ENCODE data around the gene ACOT11. TPM values are rescaled to one million over a fixed set of nuclear protein-coding genes. Genes with fewer than 3 reads are reported as not detected.

ACOT11 gene
- total RNA-seq, 1 donor from 2014 or later, result 8.4 TPM

DNA sequence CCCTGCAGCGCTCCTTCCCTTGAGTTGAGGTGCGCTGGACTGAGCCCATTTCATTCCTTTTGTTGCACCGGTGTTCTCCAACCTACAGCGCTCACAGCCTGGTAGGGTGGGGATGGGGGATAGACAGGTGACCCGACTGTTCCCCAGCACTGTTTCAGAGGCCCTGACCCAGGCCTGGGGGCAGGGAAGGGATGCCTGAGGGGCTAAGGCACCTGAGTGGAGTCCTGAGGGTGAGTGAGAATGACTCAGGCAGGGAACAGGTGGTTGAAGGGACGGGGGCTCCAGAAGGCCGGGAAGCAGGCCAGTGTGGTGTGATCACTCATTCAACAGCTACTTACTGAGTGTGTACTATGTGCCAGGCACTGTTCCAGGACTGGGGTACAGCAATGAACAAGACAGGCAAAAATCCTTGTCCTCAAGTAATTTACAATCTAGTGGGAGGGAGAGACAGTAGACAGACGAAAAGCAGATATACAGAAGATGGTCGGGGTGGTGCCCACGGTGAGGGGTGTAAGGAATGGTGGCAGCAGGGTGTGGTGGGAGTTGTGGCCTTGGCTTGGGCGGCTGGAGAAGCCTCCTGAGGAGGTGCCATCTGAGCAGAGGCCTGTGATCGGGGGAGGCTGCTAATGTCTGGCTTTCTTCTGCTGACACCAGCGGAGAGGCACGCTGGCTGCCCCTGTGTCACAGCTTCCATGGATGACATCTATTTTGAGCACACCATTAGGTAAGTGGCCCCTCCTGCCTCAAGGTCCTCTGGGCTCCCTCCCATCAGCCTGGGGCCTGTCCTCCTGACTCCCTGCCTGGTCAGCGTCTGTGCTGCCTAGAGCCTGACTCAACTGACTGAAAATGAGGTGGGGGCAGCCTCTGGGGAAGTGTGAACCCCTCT, 37.4 kb downstream of the ACOT11 start:
- no peak for DNase-seq

DNA sequence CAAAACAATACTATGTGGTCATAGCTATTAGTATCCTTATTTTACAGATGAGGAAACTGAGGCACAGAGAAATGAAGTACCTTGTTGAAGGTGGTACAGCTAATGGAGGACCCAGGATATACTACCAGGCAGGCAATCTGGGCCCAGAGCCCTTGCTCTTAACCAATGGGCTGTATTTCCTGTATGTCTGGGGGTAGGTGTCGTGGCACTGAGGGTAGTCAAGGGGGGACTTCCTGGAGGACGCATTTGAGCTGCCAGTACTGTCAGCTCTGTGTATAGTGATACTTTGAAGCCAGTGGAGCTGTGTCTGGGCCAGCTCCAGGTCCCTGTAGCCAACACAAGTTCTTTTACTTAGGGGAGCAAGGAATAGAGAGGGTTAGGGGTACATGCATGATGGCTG, 40.3 kb downstream of the ACOT11 start:
- DNase-seq, result no peak

DNA sequence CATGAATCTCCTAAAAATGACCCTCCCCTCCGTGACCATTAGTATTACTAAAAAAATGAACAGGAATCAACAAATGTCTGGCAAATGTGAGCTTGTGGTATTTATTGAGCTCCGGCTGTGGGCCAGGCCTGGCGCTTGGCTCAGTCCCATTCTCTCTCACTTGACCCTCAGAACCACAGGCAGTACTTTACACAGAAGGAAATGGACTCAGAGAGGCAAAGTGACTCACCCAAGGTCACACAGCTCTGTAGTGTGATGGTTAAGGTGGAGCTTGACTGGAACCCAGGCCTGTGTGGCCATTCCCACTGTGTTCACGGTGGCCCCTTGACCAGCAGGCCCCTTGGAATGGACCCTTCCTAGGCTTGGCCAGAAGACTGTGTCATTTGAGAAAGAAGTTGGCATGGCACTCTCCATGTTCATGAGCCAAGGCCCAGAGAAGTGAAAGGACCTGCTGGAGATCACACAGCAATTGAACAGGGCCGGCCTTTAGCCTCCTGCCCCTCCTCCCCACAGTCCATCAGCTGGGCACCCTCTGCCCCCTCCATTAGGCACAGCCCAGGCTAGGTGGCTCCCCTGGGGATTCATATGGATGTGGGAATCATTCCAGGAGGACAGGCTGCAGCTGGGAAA, 43.2 kb downstream of the ACOT11 start:
- DNase-seq, result no peak

DNA sequence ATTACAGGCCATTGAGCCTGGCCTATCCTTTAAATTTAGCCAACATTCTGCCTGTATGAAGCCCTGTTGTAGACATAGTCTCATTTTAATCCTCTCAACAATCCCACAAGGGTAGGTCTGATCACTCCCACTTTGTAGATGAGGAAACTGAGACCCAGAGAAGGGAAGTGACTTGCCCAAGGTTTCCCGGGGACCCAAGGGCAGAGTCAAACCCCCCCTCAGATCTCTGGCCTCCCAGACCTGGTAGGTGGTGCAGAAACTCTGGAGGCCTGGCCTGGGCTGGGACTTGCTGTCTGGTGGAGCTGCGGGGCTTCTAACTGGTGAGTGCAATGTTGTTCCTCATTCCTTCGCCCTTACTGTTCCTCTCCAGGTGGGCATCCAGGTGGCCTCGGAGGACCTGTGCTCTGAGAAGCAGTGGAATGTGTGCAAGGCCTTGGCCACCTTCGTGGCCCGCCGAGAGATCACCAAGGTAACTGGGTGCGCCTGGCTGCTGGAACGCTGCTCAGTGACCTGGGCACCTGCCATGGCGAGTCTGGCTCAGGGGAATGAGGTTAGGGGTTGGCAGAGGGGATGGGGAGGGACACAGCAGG, 45.6 kb downstream of the ACOT11 start:
- no peak for DNase-seq

DNA sequence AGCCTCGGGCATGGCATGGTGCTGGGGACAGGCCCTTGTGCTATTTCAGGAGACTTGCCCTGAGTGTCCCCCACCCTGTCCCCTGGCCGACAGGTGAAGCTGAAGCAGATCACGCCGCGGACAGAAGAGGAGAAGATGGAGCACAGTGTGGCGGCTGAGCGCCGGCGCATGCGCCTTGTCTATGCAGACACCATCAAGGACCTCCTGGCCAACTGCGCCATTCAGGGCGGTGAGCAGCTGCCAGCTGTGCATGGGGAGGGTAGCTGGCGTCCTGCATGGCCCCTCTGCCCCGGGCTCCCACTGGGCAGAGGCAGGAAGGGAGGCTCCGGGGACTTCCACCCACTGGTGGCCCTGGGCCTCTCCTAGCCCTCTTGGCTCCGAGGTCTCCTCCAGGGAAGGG, 46.4 kb downstream of the ACOT11 start:
- DNase-seq, result no peak

DNA sequence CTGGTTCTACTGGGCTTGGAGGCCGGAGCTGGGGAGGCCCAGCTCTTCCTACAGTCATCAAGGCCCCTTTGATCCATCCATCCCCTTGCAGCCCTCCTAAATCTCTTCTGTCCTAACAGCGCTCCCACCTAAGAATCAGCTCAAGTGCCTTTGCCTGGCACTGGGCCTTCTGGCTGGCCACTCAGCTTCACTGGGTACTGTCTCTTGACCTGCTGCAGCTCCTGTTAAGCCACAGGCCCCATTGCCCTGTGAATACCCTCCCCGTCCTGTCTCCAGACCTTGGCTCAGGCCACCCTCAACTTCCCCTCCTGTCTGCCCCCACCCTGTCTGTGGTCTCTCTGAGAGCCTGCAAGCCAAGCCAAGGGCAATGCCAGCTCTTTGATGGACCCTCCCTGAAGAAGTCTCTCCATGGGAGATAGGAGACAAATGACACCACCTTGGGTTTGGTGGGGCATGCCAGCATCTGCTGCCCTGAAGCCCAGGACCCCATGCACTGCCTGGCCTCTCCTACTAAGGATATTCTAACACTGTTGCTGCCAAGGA, 48.0 kb downstream of the ACOT11 start:
- DNase-seq, result no peak

DNA sequence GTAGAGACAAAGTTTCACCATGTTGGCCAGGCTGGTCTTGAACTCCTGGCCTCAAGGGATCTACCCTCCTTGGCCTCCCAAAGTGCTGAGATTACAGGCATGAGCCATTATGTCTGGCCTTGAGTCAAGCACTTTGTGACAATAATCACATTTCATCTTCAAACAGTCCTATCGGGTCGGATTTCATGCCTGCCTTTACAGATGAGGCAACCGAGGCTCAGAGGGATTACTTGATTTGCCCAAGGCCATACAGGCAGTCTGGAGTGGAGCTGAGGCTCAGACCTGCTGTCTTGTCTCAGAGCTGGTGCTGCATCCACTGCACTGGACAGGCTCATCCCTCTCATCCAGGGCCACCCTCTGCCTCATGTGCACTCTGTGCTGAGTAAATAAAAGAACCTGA, 48.7 kb downstream of the ACOT11 start:
- DNase-seq, result no peak

DNA sequence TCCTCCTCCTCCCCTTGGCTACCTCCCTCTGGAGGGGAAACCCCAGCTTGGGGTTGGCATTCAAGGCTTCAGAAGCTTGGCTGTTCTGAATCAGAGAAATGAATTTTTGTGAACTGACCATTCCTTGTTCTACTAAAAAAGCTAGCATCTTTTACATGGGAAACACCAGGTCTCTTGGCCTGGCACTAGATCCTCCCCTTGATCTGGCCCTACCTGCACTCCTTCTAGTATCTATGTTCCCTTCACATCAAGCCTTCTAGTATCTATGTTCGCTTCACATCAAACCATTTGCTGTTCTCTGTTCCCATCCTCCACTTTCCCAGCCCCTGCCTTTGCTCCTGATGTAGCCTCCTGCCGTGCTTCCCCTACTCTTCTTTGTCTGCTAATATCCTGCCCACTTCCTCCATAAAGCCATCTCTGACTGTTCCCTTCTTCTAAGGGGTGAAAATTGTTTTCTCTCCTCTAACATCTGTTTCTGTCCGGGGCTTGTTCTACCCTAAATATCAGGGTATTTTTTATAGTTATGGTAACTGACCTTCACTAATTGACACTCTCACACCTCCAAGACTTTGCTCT, 49.5 kb downstream of the ACOT11 start:
- DNase-seq, result no peak

DNA sequence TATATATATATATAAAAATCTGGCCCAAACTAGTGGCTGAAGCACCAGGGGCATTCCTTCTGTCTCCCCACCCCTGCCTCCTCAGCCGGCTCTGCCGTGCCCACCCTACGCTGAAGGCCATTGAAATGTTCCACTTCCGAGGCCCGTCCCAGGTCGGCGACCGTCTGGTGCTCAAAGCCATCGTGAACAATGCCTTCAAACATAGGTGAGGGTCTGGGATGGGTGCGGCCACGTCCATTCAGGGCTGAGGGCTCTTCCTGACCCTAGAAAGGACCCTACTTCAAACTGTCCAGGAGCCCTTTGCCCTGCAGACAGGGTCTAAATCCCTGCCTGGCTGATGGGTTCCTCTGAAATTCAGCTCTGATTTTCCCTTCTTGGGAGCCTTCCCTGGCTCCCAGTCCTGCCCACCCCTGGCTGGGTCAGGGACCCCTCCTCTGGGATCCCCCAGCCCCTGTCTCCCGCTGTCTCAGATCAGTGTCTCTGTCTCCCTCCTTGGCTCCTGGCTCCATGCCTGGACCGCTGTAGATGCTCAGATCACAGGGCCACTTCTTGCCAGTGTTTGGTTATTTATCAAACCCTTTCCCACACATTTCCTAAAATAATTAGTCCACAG, 51.3 kb downstream of the ACOT11 start:
- no peak for DNase-seq

DNA sequence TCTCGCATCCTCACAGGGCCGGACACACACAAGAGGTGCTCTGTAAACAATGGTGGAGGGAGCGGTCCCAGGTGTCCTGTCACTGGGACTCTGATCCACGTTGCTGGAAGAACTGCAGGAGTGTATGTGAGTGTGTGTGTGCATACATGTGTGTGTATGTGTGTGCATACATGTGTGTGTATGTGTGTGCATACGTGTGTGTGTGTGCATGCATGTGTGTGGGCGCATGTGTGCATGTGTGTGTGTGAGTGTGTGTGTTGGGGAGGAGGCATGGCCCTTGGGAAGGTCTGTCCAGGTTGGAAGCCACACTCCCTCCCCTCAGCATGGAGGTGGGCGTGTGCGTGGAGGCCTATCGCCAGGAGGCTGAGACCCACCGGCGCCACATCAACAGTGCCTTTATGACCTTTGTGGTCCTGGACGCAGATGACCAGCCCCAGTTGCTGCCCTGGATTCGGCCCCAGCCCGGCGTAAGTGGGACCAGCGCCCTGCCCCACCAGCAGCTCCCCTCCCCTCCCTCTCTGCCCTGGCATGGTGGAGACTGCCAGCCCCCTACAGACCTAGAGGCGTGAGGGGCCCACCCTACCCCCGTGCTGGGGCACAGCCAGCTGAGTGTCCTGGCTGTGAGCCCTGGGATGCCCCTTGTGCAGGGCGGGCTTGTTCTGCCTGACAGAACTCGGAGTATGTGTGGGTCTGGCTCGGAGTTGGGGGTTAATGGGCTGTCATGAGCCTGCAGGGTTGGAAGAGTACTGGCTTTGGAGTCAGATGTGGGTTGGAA, 53.1 kb downstream of the ACOT11 start:
- no peak for DNase-seq

DNA sequence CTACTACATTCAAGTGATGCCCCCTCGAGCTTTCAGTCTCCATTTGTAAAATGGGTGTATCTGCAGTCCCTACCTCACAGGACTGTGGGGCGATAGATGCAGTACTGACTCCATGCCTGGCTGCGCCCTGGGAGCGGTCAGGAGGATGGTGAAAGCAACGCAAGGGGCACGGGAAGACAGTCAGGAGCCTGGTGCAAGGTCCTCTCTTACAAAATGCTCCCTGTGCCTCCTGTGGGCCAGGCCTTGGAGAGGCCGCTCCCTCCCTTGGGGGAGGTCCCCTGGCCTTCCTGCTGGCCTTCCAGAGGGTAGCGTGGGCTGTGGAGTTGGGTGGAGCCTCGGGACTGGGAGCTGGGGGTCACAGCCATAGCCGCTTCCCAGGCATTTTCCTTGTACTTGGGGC, 53.7 kb downstream of the ACOT11 start:
- DNase-seq, result no peak

DNA sequence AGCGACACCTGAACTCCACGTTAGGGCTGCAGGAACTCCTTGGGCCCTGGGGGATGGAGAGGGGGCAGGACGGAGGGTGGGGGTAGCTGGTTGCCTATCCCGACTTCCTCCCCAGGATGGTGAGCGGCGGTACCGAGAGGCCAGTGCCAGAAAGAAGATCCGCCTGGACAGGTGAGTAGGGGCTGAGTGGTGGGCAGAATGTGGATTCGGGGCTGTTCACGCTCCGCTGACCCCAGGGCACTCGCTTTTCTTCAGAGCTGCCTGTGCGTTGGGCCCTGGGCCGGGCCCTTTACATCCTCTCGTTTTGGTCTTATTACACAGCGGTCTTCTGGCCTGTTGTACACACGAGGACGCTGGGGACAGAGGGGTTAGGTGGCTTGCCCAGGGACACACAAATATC, 54.5 kb downstream of the ACOT11 start:
- DNase-seq, result no peak

DNA sequence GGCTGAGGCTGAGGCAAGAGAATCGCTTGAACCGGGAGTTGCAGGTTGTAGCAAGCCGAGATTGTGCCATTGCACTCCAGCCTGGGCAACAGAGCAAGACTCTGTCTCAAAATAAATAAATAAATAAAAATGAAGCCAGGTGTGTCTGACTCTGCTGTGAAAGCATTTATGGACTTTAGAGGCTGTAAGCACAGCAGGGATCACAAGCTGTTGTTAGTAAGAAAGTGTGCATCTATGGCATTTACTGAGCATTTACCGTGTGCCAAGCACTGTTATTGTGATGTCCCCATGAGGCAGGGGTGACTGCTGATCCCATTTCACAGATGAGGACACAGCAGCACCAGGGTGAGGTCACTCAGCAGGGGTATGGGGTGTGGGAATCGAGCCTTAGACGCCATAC, 55.2 kb downstream of the ACOT11 start:
- no peak for DNase-seq

DNA sequence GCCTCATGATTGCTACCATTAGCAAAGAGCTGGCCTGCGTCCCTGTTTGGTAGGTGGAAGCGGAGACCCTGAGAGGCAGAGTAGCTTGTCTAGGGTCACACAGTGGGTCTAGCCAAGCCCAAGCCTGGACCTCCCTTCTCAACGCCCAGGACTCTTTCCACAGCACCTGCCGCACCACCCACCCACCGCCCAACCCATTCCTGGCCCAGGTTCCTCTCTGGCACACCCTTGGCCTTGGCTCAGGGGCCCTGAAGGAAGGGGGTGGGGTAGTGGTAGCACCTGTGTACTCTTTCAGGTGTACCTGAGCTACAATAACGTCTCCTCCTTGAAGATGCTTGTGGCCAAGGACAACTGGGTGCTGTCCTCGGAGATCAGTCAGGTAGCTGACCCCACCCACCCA, 56.0 kb downstream of the ACOT11 start:
- no peak for DNase-seq

DNA sequence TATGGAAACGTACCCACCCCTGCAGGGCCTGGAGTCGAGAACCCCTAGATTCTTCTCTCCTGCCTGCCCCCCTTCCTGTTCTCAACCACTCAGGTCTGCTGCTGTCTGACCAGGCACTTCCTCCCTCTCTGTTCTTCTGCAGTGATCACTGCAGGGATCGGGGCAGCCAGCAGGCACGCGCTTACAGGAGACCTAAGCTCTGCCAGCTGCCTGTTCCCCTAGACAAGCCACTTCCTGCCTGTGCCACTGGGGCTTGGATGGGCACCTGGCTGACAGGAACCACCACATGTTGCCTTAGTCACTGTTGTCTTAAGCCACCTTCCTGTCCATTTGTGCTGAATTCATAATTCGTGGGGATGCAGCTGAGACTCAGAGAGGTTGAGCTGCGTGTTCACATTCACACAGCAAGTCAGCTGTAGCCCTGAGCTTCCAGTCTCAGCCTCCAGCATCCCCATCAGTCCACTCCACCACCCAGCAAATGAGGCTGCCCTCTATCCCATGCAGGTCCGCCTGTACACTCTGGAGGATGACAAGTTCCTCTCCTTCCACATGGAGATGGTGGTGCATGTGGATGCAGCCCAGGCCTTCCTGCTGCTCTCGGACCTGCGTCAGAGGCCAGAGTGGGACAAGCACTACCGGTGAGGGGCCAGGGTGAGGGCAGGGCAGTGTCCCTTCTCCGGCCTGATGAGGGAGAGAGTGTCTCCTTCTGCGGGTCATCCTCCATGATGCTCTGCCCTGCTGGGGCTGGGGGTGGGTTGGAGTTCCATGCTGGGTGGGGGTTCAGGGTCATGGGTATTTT, 56.7 kb downstream of the ACOT11 start:
- no peak for DNase-seq

DNA sequence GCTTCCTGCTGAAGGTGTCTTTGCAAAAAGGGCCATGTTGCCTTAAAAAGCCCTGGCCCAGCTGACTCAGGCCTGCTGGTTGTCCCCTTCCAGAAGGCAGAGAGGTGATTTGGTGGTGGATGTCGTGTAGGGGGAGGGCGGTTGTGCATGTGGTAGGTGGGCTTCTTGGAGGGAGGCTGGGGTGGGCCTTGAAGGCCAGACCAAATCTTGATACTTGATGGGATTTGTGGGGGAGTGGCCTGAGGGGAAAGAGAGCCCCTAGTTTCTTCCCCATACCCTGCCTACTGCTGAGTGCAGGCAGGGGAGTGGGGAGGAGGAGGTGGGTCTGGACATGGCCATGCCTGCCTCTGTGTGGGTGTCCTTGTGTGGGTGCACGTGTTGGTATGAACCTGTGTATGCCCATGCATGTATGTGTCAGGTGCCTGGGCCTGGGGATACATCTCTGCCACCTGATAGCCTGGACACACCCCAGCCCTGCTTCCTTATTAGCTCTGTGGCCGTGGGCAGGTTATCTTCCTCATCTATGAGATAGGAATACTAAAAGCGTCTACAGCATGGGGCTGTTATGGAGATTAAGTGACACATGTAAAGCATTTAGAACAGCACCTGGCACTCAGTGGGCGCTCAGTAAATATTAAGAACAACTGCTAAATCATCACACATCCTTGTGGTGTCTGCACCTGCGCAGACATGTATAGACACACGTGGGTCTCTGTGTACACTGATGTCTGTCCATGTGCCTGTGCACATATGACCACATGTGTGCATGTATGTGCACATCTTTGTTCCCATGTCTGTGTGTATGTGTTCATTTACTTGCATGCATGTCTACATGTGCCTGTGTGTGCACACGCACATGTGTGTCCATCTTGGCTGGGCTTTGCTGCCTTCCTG, 58.3 kb downstream of the ACOT11 start:
- DNase-seq, result no peak

DNA sequence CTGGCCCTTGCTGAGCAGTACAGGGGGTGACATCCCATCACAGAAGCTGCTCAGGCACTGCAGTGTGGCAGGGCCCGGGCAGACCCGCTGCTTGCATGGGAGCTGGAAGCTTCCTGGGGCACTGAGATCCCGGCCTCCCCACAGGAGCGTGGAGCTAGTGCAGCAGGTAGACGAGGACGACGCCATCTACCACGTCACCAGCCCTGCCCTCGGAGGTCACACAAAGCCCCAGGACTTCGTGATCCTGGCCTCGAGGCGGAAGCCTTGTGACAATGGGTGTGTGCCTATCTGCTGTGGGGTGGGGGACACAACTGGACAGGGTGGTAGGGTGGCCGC, 58.9 kb downstream of the ACOT11 start:
- no peak for DNase-seq

DNA sequence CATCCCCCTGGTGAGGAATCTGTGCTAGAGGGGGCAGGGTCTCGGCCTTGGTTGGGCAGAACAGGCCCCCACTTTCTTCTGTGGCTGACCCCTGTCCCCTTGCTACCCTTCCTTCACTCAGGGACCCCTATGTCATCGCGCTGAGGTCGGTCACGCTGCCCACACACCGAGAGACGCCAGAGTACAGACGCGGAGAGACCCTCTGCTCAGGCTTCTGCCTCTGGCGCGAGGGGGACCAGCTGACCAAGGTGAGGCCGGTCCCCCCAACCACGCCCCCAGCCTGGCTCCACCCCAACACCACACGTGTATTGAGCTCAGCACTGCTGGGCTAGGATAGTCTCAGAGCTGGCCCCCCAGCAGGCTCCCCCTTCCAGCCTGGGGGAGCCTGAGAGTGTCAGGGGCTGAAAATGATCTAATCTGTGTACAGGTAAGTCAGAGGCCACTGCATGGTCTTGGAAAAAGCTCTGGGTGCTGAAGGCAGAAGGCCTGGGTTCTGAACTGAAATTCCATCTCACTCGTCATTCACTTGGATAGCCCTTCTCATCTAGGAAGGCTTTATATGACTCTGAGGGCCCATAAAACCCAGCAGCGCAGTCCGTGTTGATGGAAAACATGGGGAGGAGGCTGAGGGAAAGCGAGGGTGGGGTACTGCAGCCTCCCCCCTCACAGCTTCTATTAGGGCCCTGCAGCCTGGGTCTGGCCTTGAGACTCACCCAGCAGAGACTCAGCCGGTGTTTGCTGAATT, 60.0 kb downstream of the ACOT11 start:
- DNase-seq, result no peak

DNA sequence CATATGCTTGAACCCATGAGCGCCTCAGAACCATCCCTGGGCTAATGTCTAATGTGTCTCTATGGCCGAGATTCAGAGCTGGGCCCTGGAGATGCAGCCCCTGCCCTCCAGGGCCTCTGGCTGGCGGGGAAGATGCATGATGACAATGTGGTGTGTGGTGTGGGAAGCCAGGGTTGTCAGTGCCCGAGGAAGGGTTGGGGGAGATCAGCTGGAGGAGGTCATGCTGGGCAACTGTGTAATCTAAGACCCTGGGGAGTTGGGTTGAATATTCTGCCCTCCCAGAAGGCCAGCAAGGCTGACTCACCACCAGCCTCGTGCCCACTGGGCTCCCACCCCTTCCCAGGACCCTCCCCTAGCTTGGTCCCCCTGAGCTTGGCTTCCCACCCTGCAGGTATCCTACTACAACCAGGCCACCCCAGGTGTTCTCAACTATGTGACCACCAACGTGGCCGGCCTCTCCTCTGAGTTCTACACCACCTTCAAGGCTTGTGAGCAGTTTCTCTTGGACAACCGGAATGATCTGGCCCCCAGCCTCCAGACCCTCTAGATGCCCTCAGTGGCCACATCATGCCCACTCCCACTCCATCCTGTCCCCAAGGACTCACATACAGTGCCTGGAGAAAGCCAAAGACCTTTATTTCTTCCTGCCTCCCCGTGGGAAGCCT, 60.7 kb downstream of the ACOT11 start:
- DNase-seq, result no peak

All from skin of body (tissue), 2 donors.